Measurements from ENCODE around the gene LIF. TPM values are rescaled to one million over a fixed set of nuclear protein-coding genes. Genes with fewer than 3 reads are reported as not detected.
"Not testable (repeated sequence)": the region's sequence is repeated elsewhere in the genome, so short reads cannot be mapped to it uniquely, and the experiment has no call there.

The LIF gene
- polyA plus RNA-seq, 12 donors: 0.62 to 9.6 (median 1.0) TPM; not detected in 1

GRCh38 chr22:30226192-30226832, 20.2 kb downstream of the LIF start:
- DNase-seq: no peak

- no peak for DNase-seq
Measured at GRCh38 chr22:30225220-30225927, 21.2 kb downstream of the LIF start.

- DNase-seq: no peak
Measured at GRCh38 chr22:30224161-30224857, 22.2 kb downstream of the LIF start.

GRCh38 chr22:30223303-30223702, 23.3 kb downstream of the LIF start:
- no peak for DNase-seq

- DNase-seq: no peak
Measured at GRCh38 chr22:30222321-30222720, 24.2 kb downstream of the LIF start.

GRCh38 chr22:30221121-30221992, 25.2 kb downstream of the LIF start:
- no peak for DNase-seq

- no peak for DNase-seq
Measured at GRCh38 chr22:30220338-30221012, 26.1 kb downstream of the LIF start.

GRCh38 chr22:30219668-30220278, 26.8 kb downstream of the LIF start:
- no peak for DNase-seq

GRCh38 chr22:30219049-30219654, 27.4 kb downstream of the LIF start:
- no peak for DNase-seq

GRCh38 chr22:30217698-30218560, 28.6 kb downstream of the LIF start:
- no peak for DNase-seq

- no peak for DNase-seq
Measured at GRCh38 chr22:30216710-30217109, 29.8 kb downstream of the LIF start.

- DNase-seq: not testable (repeated sequence)
Measured at GRCh38 chr22:30216272-30216671, 30.3 kb downstream of the LIF start.

GRCh38 chr22:30214703-30215407, 31.7 kb downstream of the LIF start:
- DNase-seq: no peak

GRCh38 chr22:30212996-30213441, 33.5 kb downstream of the LIF start:
- DNase-seq: no peak

- no peak for DNase-seq
Measured at GRCh38 chr22:30212363-30212995, 34.1 kb downstream of the LIF start.

GRCh38 chr22:30211124-30211820, 35.3 kb downstream of the LIF start:
- no peak for DNase-seq

GRCh38 chr22:30210235-30210909, 36.2 kb downstream of the LIF start:
- DNase-seq: no peak

All from muscle of arm (tissue), 12 donors.